ENCODE data around the gene FAM227B.

DNA sequence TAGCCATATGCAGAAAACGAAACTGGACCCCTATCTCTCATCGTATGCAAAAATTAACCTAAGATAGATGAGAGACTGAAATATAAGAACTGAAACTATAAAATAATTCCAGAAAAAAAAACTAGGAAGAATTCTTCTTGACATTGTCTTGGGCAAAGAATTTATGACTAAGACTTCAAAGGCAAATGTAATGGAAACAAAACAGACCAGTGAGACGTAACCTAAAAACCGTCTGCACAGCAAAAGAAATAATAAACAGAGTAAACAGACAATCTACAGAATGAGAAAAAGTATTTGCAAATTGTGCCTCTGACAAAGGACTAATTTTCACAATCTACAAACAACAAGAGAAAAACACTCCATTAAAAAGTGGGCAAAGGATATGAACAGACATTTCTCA, 92.3 kb downstream of the FAM227B start:
- no peak for TF ChIP-seq EZH2 (IDR thresholded peaks at IDR 0.05; ENCODE audit: low read depth)
- TF ChIP-seq, protein P1, sequence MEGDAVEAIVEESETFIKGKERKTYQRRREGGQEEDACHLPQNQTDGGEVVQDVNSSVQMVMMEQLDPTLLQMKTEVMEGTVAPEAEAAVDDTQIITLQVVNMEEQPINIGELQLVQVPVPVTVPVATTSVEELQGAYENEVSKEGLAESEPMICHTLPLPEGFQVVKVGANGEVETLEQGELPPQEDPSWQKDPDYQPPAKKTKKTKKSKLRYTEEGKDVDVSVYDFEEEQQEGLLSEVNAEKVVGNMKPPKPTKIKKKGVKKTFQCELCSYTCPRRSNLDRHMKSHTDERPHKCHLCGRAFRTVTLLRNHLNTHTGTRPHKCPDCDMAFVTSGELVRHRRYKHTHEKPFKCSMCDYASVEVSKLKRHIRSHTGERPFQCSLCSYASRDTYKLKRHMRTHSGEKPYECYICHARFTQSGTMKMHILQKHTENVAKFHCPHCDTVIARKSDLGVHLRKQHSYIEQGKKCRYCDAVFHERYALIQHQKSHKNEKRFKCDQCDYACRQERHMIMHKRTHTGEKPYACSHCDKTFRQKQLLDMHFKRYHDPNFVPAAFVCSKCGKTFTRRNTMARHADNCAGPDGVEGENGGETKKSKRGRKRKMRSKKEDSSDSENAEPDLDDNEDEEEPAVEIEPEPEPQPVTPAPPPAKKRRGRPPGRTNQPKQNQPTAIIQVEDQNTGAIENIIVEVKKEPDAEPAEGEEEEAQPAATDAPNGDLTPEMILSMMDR (conservative IDR thresholded peaks at IDR 0.05) = no peak

Measured in PC-9 (cell line).